H9 (cell line): ENCODE data around the gene MRPL41. TPM values are rescaled to one million over a fixed set of nuclear protein-coding genes. Genes with fewer than 3 reads are reported as not detected.

Experiments used
- DNase-seq: peaks from one replicate; pipeline ENCODE4 v3.0.0-alpha.2; 2017
- H2AFZ ChIP-seq: one replicate; pipeline ENCODE4 v1.6.1; 2013; ENCODE audit warnings: mild to moderate bottlenecking, low read length, control low read depth, moderate library complexity
- H2AK5ac ChIP-seq: 2 replicates; pipeline ENCODE4 v1.6.1; 2013; ENCODE audit warnings: low read length, control low read depth, mixed read lengths; ENCODE audit not compliant: insufficient read length
- H2BK120ac ChIP-seq: one replicate; pipeline ENCODE4 v1.6.1; 2013; ENCODE audit warnings: low read depth, mild to moderate bottlenecking, low read length, control low read depth, inconsistent platforms; ENCODE audit not compliant: poor library complexity, severe bottlenecking
- H2BK12ac ChIP-seq: 2 replicates; pipeline ENCODE4 v1.6.1; 2013; ENCODE audit warnings: low read length, control low read depth, mixed read lengths, low read depth; ENCODE audit not compliant: insufficient read length
- H2BK15ac ChIP-seq: 2 replicates; pipeline ENCODE4 v1.6.1; 2013; ENCODE audit warnings: low read depth, low read length, control low read depth
- H2BK20ac ChIP-seq: one replicate; pipeline ENCODE4 v1.6.1; 2013; ENCODE audit warnings: low read depth, mild to moderate bottlenecking, low read length, control low read depth, inconsistent platforms; ENCODE audit not compliant: poor library complexity, severe bottlenecking
- H2BK5ac ChIP-seq: 2 replicates; pipeline ENCODE4 v1.6.1; 2013; ENCODE audit warnings: low read length, control low read depth, mixed read lengths; ENCODE audit not compliant: insufficient read length
- H3K14ac ChIP-seq: 2 replicates; pipeline ENCODE4 v1.6.1; 2013; ENCODE audit warnings: low read length, control low read depth; ENCODE audit not compliant: insufficient read depth
- H3K18ac ChIP-seq: 2 replicates; pipeline ENCODE4 v1.6.1; 2013; ENCODE audit warnings: low read depth, mild to moderate bottlenecking, mixed read lengths, low read length, control low read depth; ENCODE audit not compliant: insufficient read length
- H3K23ac ChIP-seq: 2 replicates; pipeline ENCODE4 v1.6.1; 2013; ENCODE audit warnings: low read length, control low read depth, mixed read lengths, low read depth; ENCODE audit not compliant: insufficient read length
- H3K23me2 ChIP-seq: 2 replicates; pipeline ENCODE4 v1.6.1; 2013; ENCODE audit warnings: low read depth, mild to moderate bottlenecking, mixed read lengths, low read length, control low read depth; ENCODE audit not compliant: insufficient read length, poor library complexity, severe bottlenecking
- H3K27ac ChIP-seq: 2 replicates; pipeline ENCODE4 v1.5.1; 2013; ENCODE audit warnings: low read length, control low read depth, mixed read lengths, low read depth; ENCODE audit not compliant: insufficient read length
- H3K27me3 ChIP-seq: 2 replicates; pipeline ENCODE4 v1.6.1; 2013; ENCODE audit warnings: low read length, control low read depth, inconsistent platforms; ENCODE audit not compliant: insufficient read depth
- H3K4ac ChIP-seq: 2 replicates; pipeline ENCODE4 v1.6.1; 2013; ENCODE audit warnings: low read depth, mild to moderate bottlenecking, control low read depth, inconsistent platforms, low read length, moderate library complexity
- H3K4me1 ChIP-seq: 2 replicates; pipeline ENCODE4 v1.6.1; 2013; ENCODE audit warnings: low read length, control low read depth, inconsistent platforms; ENCODE audit not compliant: insufficient read depth
- H3K4me2 ChIP-seq: 2 replicates; pipeline ENCODE4 v1.6.1; 2013; ENCODE audit warnings: low read length, control low read depth, mixed read lengths; ENCODE audit not compliant: insufficient read length, insufficient read depth
- H3K56ac ChIP-seq: 2 replicates; pipeline ENCODE4 v1.6.1; 2013; ENCODE audit warnings: low read depth, mild to moderate bottlenecking, mixed read lengths, low read length, control low read depth; ENCODE audit not compliant: insufficient read length
- H3K79me1 ChIP-seq: 2 replicates; pipeline ENCODE4 v1.6.1; 2013; ENCODE audit warnings: low read depth, mild to moderate bottlenecking, moderate library complexity, low read length, control low read depth, inconsistent platforms; ENCODE audit not compliant: insufficient read depth, poor library complexity, severe bottlenecking
- H3K79me2 ChIP-seq: 2 replicates; pipeline ENCODE4 v1.6.1; 2013; ENCODE audit warnings: low read length, control low read depth, inconsistent platforms; ENCODE audit not compliant: insufficient read depth
- H3K9ac ChIP-seq: 2 replicates; pipeline ENCODE4 v1.6.1; 2013; ENCODE audit warnings: low read length, control low read depth, mixed read lengths; ENCODE audit not compliant: insufficient read length; ENCODE audit errors: extremely low read depth
- H3K9me3 ChIP-seq: one replicate; pipeline ENCODE4 v1.6.1; 2013; ENCODE audit warnings: low read depth, low read length, inconsistent platforms; ENCODE audit not compliant: control insufficient read depth
- H3T11ph ChIP-seq: one replicate; pipeline ENCODE4 v1.6.1; 2013; ENCODE audit warnings: mild to moderate bottlenecking, low read length, control low read depth, inconsistent platforms
- H4K20me1 ChIP-seq: one replicate; pipeline ENCODE4 v1.6.1; 2013; ENCODE audit not compliant: control insufficient read depth, insufficient read length, insufficient read depth
- H4K5ac ChIP-seq: 2 replicates; pipeline ENCODE4 v1.6.1; 2013; ENCODE audit warnings: low read depth, mild to moderate bottlenecking, mixed read lengths, low read length, control low read depth; ENCODE audit not compliant: insufficient read length
- H4K8ac ChIP-seq: replicated peaks from 2 replicates; pipeline ENCODE4 v1.6.1; 2013; ENCODE audit warnings: low read length, control low read depth, mixed read lengths, low read depth; ENCODE audit not compliant: insufficient read length
- H4K91ac ChIP-seq: 2 replicates; pipeline ENCODE4 v1.6.1; 2013; ENCODE audit warnings: low read depth, mild to moderate bottlenecking, moderate library complexity, mixed read lengths, low read length, control low read depth; ENCODE audit not compliant: insufficient read length
- H3K27ac Mint-ChIP-seq, 3 experiments: 2 replicates in 2 of 3; 3 replicates in 1 of 3; pipeline ENCODE4 v1.8.0; 2020 to 2021; ENCODE audit warnings: mixed read lengths in 3 of 3, mild to moderate bottlenecking in 1 of 3, moderate library complexity in 1 of 3
- H3K27me3 Mint-ChIP-seq: 2 replicates; pipeline ENCODE4 v1.8.0; 2021; ENCODE audit warnings: low read depth, mild to moderate bottlenecking, moderate library complexity, mixed read lengths
- H3K36me3 Mint-ChIP-seq, 3 experiments: 2 replicates in 2 of 3; 3 replicates in 1 of 3; pipeline ENCODE4 v1.8.0; 2020 to 2021; ENCODE audit warnings: low read depth in 3 of 3, mixed read lengths in 3 of 3; ENCODE audit not compliant: insufficient read depth in 1 of 3
- H3K4me1 Mint-ChIP-seq, 2 experiments: 2 replicates each; pipeline ENCODE4 v1.8.0; 2020; ENCODE audit warnings: mixed read lengths in 2 of 2
- H3K4me3 Mint-ChIP-seq, 2 experiments: 2 replicates in 1 of 2; 3 replicates in 1 of 2; pipeline ENCODE4 v1.8.0; 2020 to 2021; ENCODE audit warnings: mild to moderate bottlenecking in 2 of 2, mixed read lengths in 2 of 2, moderate library complexity in 1 of 2
- H3K9me3 Mint-ChIP-seq, 2 experiments: 2 replicates in 1 of 2; 3 replicates in 1 of 2; pipeline ENCODE4 v1.8.0; 2020; ENCODE audit warnings: mild to moderate bottlenecking in 2 of 2, mixed read lengths in 2 of 2, moderate library complexity in 1 of 2
- CTCF ChIP-seq: fragments of 200-600 bp; sonication (generic); conservative IDR thresholded peaks from 3 replicates; pipeline ENCODE4 v1.8.0; 2021; ENCODE audit warnings: antibody characterized with exemption, mild to moderate bottlenecking
- WGBS: extraction: QIAGEN DNeasy Blood & Tissue Kit; methylation state at CpG from one replicate; pipeline ENCODE4 v1.1.7; 2013; ENCODE audit warnings: missing lambda C conversion rate, low lambda C conversion rate, mixed read lengths; ENCODE audit not compliant: insufficient read length; ENCODE audit errors: extremely low coverage; 5-methylcytosine and 5-hydroxymethylcytosine counted together
- total RNA-seq: library from RNA; stranded (reverse); gene quantifications from 2 replicates; pipeline ENCODE4 v1.2.1, GENCODE V29; 2021

The MRPL41 gene
- total RNA-seq, 1 experiment from 2014 or later, result 52.2 TPM

- Histone ChIP-seq H2AK5ac (no peak overlapping the region), H3K56ac (no peak overlapping the region), H3K9ac (no peak overlapping the region), H3K4ac (no peak overlapping the region), H4K8ac (no peak overlapping the region), H3K79me1 (peaks cover 3% of the 10 kb centered on the region), H2BK20ac (no peak overlapping the region), H3K18ac (no peak overlapping the region), H3K23me2 (peaks cover 4% of the 10 kb centered on the region), H3K9me3 (no peaks in the 10 kb centered on the region), H2BK15ac (no peak overlapping the region), H2AFZ (no peak overlapping the region), H2BK5ac (no peak overlapping the region), H3K79me2 (no peaks in the 10 kb centered on the region; the same call in 1 of the 2 replicates), H3K4me1 (no peaks in the 10 kb centered on the region), H4K20me1 (no peaks in the 10 kb centered on the region), H4K91ac (no peak overlapping the region), H3K27me3 (no peaks in the 10 kb centered on the region), H2BK12ac (no peak overlapping the region), H4K5ac (no peak overlapping the region), H3K23ac (no peak overlapping the region), H3K4me2 (no peak overlapping the region), H2BK120ac (no peak overlapping the region), H3T11ph (no peak overlapping the region), H3K14ac (no peak overlapping the region), H3K27ac (no peak overlapping the region)
- peaks cover 33 to 88% (median 71%) of the 10 kb centered on the region in 3 experiments; a peak in 6 of 7 replicates for H3K36me3 Mint-ChIP-seq
- no CpG with 5 or more reads among the region's 8 CpGs for WGBS
- TF ChIP-seq CTCF, result no peak
- no peaks in the 10 kb centered on the region for H3K9me3 Mint-ChIP-seq
- H3K27me3 Mint-ChIP-seq, result no peaks in the 10 kb centered on the region
- H3K4me3 Mint-ChIP-seq, result no peak overlapping the region
- H3K4me1 Mint-ChIP-seq, result peaks cover 18 to 34% of the 10 kb centered on the region in 2 experiments
- 0 out of 7 replicates have a peak overlapping the region, but pooled peaks of 2 of the 3 experiments have one; percentile 29 to 83 for H3K27ac Mint-ChIP-seq
- DNase-seq, result no peak
Observed at GRCh38 chr9:137583957-137584356, 32.3 kb downstream of the MRPL41 start.
